ENCODE data around the gene POMZP3.
"Not testable (repeated sequence)": the region's sequence is repeated elsewhere in the genome, so short reads cannot be mapped to it uniquely, and the experiment has no call there.

Gene POMZP3

GRCh38 chr7:76586585-76587315 lies 40.3 kb downstream of the POMZP3 start:
- DNase-seq (ENCODE audit: low spot score), result not testable (repeated sequence)

GRCh38 chr7:76583636-76584281 lies 43.3 kb downstream of the POMZP3 start:
- peak; percentile 9 for DNase-seq (ENCODE audit: low spot score)

DNA sequence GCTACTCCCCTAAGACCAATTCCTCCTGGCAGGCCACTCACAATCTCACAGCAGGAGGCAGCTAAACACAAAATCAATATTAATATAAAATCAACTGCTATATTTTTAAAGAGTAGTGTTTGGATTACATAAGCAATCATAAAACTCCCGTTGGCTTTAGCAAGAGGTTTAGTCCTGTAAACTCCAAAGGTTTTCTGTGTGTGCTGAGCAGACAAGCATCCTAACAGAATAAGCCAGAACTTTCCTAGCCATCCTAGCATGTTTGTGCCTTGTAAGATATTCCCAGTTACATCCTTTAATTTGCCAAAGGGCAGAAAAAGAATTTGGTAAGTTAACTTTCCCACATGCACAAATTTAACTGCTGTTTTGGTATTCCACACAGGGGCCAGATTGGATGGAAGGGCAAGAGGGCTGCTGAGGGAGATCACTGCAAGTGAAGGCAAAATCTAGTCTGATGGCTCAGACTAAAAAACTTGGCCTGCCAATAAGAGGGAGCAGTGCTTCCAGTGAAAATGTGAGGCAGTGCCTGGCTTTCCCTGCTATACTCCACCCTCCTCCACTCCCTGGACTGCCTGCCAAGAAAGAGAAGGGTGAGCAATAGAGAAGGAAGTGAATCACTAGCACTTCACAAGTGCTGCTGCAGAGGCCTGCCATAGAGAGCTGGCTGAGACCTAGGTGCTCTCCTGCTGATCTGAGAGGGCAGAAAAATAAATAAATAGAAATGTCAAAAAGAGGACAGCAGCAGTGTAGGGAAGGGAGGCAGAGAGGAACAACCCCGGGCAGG lies 44.0 kb downstream of the POMZP3 start:
- peak; percentile 34 for DNase-seq (ENCODE audit: low spot score)

DNA sequence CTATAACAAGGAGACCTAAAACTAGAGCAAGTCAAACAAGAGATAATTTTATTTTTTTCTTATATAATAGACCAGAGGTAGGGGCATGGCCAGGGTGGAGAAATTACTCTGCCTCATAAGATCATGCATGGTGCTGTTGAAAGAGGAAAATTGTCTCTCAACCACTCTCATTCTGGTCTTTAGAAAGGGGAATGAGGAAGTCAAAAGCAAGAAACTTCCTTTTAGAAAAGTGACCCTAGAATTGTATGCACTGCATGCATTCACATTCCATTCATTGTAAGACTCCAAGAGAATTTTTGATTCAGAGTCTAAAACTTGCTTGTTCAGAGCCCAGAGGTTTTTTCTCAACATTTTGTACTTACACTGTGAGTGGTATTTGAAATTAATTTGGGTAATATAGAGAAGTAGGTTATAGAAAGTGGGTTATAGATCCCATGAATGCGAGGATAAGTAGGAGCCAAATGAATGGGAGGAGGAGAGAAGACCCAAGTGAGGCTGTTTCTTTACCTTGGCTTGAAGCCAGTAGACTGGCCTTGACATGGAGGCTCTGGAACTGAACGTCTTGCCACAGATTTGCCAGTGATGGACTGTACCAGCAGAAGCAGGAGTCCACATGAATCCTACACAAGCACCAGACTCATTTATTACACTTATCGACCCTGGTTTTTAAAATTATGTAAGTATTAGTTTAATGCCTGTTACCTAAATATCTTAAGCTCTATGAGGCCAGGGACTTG lies 51.0 kb downstream of the POMZP3 start:
- not testable (repeated sequence) for DNase-seq (ENCODE audit: low spot score)

DNA sequence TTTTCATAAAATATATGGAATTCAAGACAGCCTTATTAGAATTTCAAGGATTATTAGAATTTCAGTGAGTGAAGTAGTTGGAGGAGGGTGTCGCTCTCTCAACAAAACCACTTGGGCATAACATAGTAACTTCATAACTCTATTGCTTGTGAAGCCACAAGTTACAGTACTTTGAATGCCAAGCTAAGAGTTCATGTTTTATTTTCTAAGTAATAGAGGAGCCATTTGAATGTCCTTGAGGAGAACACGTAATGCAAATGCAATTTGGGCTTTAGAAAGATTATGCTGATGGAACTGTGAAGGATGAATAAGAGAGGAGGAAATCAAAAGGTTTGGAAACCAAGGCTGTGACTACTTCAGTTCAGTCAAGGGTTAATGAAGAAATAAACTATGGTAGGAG lies 51.6 kb downstream of the POMZP3 start:
- not testable (repeated sequence) for DNase-seq (ENCODE audit: low spot score)

DNA sequence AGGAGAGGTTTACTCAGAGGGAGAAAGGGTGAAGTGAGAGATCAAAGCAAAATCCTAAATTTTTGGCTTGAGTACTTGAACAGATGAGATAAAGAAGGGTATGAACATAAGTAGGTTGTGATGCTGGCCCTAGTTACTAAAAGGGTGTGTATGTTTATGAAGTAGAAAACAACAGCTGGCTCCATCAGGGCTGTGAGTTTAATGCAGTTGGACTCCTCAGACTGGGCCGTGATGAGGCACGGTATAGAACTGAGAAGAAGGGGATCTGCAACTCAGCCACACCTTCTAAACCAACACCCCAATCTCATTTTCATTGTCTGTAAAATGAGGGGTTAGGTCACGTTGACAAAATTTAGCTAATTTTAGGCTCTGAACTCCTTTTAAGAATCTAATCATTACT lies 54.8 kb downstream of the POMZP3 start:
- not testable (repeated sequence) for DNase-seq (ENCODE audit: low spot score)

DNA sequence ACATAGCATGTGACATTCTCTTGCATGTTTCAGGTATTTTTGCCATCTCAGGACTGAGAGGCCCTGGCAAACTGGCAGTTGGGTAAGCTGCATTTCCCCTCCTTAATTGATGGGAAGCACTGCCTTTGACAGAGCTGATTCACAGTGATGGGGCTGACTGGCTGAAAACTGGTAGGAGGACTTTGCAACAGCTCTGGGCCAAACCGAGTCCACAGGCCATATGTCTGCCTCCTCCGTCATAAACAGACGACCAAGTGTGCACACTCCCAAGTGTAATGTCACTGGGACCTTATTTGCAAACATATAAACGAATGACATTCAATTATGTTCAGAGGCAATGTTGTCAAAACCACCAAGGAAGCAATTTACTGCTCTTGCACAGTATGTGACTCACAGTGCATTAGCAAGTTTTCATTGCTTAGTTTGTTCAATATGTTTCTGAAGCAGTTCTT lies 56.7 kb downstream of the POMZP3 start:
- DNase-seq (ENCODE audit: low spot score), result not testable (repeated sequence)

GRCh38 chr7:76568742-76569141 lies 58.3 kb downstream of the POMZP3 start:
- DNase-seq (ENCODE audit: low spot score), result not testable (repeated sequence)

GRCh38 chr7:76567753-76568152 lies 59.3 kb downstream of the POMZP3 start:
- DNase-seq (ENCODE audit: low spot score), result not testable (repeated sequence)

DNA sequence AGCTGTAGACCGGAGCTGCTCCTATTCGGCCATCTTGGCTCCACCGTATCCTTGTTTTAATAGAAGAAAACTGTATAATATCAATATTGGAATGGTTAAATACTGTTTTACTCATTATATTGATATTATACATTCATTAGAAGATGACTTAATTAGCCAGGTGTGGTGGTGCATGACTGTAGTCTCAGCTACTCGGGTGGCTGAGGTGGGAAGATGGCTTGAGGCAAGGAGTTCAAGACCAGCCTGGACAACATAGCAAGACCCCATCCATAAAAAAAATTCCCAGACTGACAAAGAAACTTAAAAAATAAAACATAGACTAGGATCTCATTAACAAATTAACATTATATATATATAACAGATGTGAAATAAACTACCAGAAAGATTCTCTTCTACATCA lies 59.8 kb downstream of the POMZP3 start:
- DNase-seq (ENCODE audit: low spot score), result not testable (repeated sequence)

DNA sequence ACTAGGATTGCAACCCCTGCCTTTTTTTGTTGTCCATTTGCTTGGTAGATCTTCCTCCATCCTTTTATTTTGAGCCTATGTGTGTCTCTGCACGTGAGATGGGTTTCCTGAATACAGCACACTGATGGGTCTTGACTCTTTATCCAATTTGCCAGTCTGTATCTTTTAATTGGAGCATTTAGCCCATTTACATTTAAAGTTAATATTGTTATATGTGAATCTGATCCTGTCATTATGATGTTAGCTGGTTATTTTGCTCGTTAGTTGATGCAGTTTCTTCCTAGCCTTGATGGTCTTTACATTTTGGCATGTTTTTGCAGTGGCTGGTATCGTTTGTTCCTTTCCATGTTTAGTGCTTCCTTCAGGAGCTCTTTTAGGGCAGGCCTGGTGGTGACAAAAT lies 62.1 kb downstream of the POMZP3 start:
- not testable (repeated sequence) for DNase-seq (ENCODE audit: low spot score)

- DNase-seq (ENCODE audit: low spot score), result not testable (repeated sequence)
These were observed 65.7 kb downstream of the POMZP3 start for GRCh38 chr7:76561342-76561741.

DNA sequence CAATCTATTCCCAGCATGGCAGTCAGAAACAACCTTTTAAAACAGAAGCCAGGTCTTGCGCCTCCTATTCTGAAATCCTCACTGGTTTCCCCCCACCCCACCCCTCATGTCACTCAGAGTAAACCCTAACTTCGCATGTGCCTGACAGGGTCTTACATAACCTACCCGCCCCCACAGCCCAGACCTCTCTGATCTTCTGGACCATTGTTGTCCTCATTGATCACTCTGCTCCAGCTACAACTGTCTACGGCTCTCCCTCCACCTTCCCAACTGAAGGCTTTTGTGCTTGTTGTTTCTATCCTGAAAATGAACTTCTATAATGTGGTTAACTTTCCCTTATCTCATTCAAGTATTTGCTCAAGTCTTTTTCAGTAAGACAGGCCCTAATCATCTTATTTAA lies 66.9 kb downstream of the POMZP3 start:
- not testable (repeated sequence) for DNase-seq (ENCODE audit: low spot score)

All from putamen (tissue), 1 donor.